ENCODE measurements around the gene EFNB3. TPM values are rescaled to one million over a fixed set of nuclear protein-coding genes. Genes with fewer than 3 reads are reported as not detected.
A peak's percentile ranks its signal among the peaks of the same experiment; 100 is the strongest.

EFNB3 gene
- total and polyA plus RNA-seq, 2 of the 13 experiments (the other 11 are each of a cell fraction or from before 2014, with no cell fraction given), result 0.07 to 0.25 TPM

- no peak for TF ChIP-seq RBM39 (IDR thresholded peaks at IDR 0.05; ENCODE audit: low read depth, low read length, poor library complexity, severe bottlenecking)
- TF ChIP-seq ELF1 (CRISPR knock-in tag; IDR thresholded peaks at IDR 0.05), result peak; percentile 85
- TF ChIP-seq TGIF2 (CRISPR knock-in tag; IDR thresholded peaks at IDR 0.05), result 0 out of 2 replicates have a peak, but pooled peaks have one; percentile 10
- no peak for TF ChIP-seq MAFF (IDR thresholded peaks at IDR 0.05; ENCODE audit: low read depth, low read length)
- peak; percentile 87 for TF ChIP-seq SIN3A (IDR thresholded peaks at IDR 0.05; ENCODE audit: borderline replicate concordance, low read depth, low read length)
- TF ChIP-seq ZBTB7B (CRISPR knock-in tag; IDR thresholded peaks at IDR 0.05), result no peak
- no peak for TF ChIP-seq ZNF770 (CRISPR knock-in tag; IDR thresholded peaks at IDR 0.05)
- TF ChIP-seq ZFX (CRISPR knock-in tag; IDR thresholded peaks at IDR 0.05; ENCODE audit: low read depth), result no peak; the same call in none of the 2 replicates
- TF ChIP-seq ZNF34 (CRISPR knock-in tag; IDR thresholded peaks at IDR 0.05; ENCODE audit: borderline replicate concordance), result no peak
- no peak for TF ChIP-seq MED13 (CRISPR knock-in tag; IDR thresholded peaks at IDR 0.05)
- TF ChIP-seq SNRNP70 (IDR thresholded peaks at IDR 0.05; ENCODE audit: low read depth, low read length), result no peak
- no peak for TF ChIP-seq ZNF317 (CRISPR knock-in tag; IDR thresholded peaks at IDR 0.05)
- TF ChIP-seq POLR2AphosphoS5 (IDR thresholded peaks at IDR 0.05; ENCODE audit: low read depth, low read length), result peak; percentile 53
- no peak for TF ChIP-seq ZIK1 (CRISPR knock-in tag; IDR thresholded peaks at IDR 0.05; ENCODE audit: borderline replicate concordance, low read depth)
- 0 out of 2 replicates have a peak, but pooled peaks have one; percentile 52 for TF ChIP-seq HES4 (CRISPR knock-in tag; IDR thresholded peaks at IDR 0.05; ENCODE audit: borderline replicate concordance)
- no peak for TF ChIP-seq IRF1 (CRISPR knock-in tag; IDR thresholded peaks at IDR 0.05; ENCODE audit: low read depth)
- no peak for TF ChIP-seq LBX2 (CRISPR knock-in tag; IDR thresholded peaks at IDR 0.05; ENCODE audit: borderline replicate concordance)
- no peak for TF ChIP-seq SMC3 (IDR thresholded peaks at IDR 0.05; ENCODE audit: low read length)
- TF ChIP-seq SIN3B (IDR thresholded peaks at IDR 0.05; ENCODE audit: low read length), result 0 out of 2 replicates have a peak, but pooled peaks have one; percentile 58
- TF ChIP-seq ZNF790 (CRISPR knock-in tag; IDR thresholded peaks at IDR 0.05; ENCODE audit: borderline replicate concordance), result peak; percentile 64; the same call in 1 of the 2 replicates
- TF ChIP-seq CENPBD1 (CRISPR knock-in tag; IDR thresholded peaks at IDR 0.05; ENCODE audit: borderline replicate concordance, low read depth), result no peak
- no peak for TF ChIP-seq ZNF773 (CRISPR knock-in tag; IDR thresholded peaks at IDR 0.05; ENCODE audit: borderline replicate concordance)
- no peak for TF ChIP-seq GLI4 (CRISPR knock-in tag; IDR thresholded peaks at IDR 0.05; ENCODE audit: borderline replicate concordance)
- TF ChIP-seq TFDP1 (CRISPR knock-in tag; IDR thresholded peaks at IDR 0.05; ENCODE audit: borderline replicate concordance), result peak; percentile 66; the same call in 1 of the 2 replicates
Observed at GRCh38 chr17:7685533-7686221, 19.3 kb upstream of the EFNB3 start (continued).

All from HepG2 (cell line).